Fibroblast of villous mesenchyme (primary cell): ENCODE results near the gene ZNF423. TPM values are rescaled to one million over a fixed set of nuclear protein-coding genes. Genes with fewer than 3 reads are reported as not detected.

Experiments
- DNase-seq: peaks from one replicate; pipeline ENCODE4 v3.0.0-alpha.2; 2010; ENCODE audit warnings: low read depth
- H3K4me3 ChIP-seq: 2 replicates; pipeline ENCODE4 v1.5.1; 2011; ENCODE audit warnings: low read depth, mild to moderate bottlenecking, low read length
- CTCF ChIP-seq: IDR thresholded peaks from 2 replicates; pipeline ENCODE4 v1.5.1; 2012; ENCODE audit warnings: low read depth, mild to moderate bottlenecking, low read length; ENCODE audit not compliant: insufficient read depth
- total RNA-seq: library from RNA; depleted of rRNA; stranded (reverse); fragments of >200 nt; gene quantifications from 2 replicates; pipeline ENCODE4 v1.2.3, GENCODE V29; 2012

The ZNF423 gene
- total RNA-seq, 1 donor: 0.43 TPM

- DNase-seq: no peak
- TF ChIP-seq CTCF: no peak
- no peak overlapping the region for H3K4me3 ChIP-seq
Measured at GRCh38 chr16:49817754-49818507, 38.0 kb downstream of the ZNF423 start.

- no peak for TF ChIP-seq CTCF
- H3K4me3 ChIP-seq: no peak overlapping the region
- no peak for DNase-seq
Measured at GRCh38 chr16:49816875-49817274, 39.0 kb downstream of the ZNF423 start.

- TF ChIP-seq CTCF: no peak
- H3K4me3 ChIP-seq: no peak overlapping the region
- no peak for DNase-seq
Measured at GRCh38 chr16:49811644-49812334, 44.1 kb downstream of the ZNF423 start.

- DNase-seq: no peak
- no peak for TF ChIP-seq CTCF
- H3K4me3 ChIP-seq: no peak overlapping the region
Measured at GRCh38 chr16:49810831-49811230, 45.1 kb downstream of the ZNF423 start.

- TF ChIP-seq CTCF: no peak
- no peak overlapping the region for H3K4me3 ChIP-seq
Measured at GRCh38 chr16:49809561-49809960, 46.4 kb downstream of the ZNF423 start.

GRCh38 chr16:49809062-49809461, 46.9 kb downstream of the ZNF423 start:
- TF ChIP-seq CTCF: no peak
- no peak for DNase-seq
- H3K4me3 ChIP-seq: no peak overlapping the region

More at GRCh38 chr16:49809561-49809960, 46.4 kb downstream of the ZNF423 start:
- no peak for DNase-seq

- TF ChIP-seq CTCF: no peak
- peak; percentile 30 for DNase-seq
- no peak overlapping the region for H3K4me3 ChIP-seq
Measured at GRCh38 chr16:49806446-49806845, 49.5 kb downstream of the ZNF423 start.
